HG03175 (cell line): Measurements from ENCODE around the gene STAG1.
"Not testable (repeated sequence)": the region's sequence is repeated elsewhere in the genome, so short reads cannot be mapped to it uniquely, and the experiment has no call there.

Experiments used
- ATAC-seq: cut with Tn5 transposase; IDR thresholded peaks from one replicate; pipeline ENCODE4 v1.9.1; 2021; ENCODE audit warnings: mild to moderate bottlenecking, moderate library complexity; ENCODE audit not compliant: unreplicated experiment

The STAG1 gene

DNA sequence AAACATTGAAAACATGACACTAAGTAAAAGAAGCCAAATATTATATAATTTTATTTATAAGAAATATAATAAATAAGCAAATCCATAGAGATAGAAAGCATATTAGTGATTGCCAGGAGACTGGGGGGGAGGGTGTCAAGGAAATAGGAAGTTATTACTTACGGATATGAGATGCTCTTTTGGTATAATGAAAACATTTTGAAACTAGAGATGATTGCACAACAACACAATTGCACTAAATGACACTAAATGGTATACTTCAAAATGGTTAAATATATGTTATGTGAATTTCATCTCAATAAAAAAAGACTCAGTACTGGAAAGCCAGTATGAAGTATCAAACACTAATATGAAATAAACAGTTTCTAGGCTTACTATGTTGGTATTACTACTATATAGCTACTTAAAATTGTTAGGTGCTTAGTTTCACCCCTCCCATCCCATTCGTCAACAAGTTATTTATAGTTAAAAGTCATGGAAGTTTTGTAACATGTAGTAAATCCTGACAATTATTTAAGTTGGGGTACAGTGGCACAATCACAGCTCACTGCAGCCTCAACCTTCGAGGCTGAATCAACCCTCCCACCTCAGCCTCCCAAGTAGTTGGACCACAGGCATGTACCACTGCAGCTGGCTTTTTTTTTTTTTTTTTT, 43.7 kb downstream of the STAG1 start:
- ATAC-seq: no peak

DNA sequence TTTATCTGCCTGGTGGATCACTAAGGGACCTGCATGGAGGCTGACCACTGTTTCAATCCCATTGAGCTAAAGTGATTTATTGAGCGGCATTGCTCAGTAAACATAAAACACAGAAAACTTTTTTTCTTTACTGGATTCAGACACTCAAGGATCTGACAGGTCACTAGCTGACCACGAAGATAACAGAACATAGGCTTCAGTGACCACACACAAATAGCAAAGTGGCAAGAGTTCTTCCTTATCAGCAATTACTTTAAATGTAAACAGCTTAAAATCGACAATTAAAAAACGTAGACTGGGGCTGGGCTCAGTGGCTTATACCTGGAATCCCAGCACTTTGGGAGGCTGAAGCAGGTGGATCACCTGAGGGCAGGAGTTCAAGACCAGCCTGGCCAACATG, 48.7 kb downstream of the STAG1 start:
- no peak for ATAC-seq

DNA sequence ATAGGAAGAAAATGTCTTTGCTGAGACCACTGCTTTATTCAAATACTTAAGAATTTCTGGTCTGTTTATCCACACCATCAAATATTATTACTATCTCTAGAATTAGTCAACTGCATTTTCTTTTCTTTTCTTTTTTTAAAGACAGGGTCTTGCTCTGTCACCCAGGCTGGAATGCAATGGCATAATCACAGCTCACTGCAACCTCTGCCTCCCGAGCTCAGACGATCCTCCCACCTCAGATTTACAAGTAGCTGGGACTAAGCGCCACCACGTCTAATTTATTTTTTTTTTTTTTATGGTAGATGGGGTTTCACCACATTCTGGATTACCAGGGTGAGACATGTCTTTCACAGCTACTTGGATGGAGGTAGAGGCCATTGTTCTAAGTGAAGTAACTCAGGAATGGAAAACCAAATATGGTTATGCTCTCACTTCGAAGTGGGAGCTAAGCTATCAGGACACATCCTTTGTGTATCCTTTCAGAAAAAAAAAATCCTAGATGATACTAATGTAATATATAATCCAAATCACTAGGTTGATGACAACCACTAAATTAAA, 52.8 kb downstream of the STAG1 start:
- ATAC-seq: no peak

DNA sequence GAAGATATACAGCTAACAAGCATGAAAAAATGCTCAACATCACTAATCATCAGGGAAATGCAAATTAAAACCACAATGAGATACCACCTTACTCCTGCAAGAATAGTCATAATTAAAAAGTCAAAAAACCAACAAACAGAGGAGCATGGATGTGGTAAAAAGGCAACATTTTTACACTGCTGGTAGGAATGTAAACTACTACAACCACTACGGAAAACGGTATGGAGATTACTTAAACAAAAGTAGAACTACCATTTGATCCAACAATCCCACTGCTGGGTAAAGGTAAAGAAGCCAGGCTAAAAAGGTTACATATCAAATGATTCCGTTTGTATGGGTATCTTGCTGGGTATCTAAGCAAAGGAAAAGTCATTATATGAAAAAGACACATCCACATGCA, 53.8 kb downstream of the STAG1 start:
- no peak for ATAC-seq

DNA sequence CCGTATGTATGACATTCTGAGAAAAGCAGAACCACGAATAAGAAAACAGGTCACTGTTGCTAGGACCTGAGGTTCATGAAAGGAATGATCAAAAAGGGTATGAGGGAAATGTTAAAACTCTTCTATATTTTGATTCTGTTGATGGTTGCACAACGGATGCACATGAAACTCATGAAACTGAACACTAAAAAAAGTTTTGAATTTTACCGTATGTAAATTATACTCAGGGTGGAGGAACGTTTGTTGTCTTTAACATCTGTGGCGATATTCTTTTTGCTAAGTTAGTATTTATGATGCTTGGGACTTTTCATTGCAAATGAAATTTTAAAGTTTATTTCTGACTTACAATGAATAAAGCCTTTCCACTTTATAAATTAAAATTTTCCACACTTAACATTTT, 55.4 kb downstream of the STAG1 start:
- no peak for ATAC-seq

DNA sequence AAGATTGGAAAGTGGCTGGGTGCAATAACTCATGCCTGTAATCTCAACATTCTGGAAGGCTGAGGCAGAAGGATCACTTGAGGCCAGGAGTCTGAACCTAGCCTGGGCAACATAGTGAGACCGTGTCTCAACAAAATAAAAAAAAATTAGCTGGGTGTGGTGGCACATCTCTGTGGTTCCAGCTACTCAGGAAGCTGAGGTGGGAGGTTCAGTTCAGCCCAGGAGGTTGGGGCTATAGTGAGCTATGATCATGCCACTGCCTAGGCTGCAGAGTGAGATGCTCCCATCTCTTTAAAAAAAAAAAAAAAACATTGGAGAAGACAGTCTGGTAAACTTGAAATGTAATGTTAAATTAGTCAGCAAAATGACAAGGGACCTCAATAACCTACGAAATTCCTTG, 57.9 kb downstream of the STAG1 start:
- ATAC-seq: no peak

DNA sequence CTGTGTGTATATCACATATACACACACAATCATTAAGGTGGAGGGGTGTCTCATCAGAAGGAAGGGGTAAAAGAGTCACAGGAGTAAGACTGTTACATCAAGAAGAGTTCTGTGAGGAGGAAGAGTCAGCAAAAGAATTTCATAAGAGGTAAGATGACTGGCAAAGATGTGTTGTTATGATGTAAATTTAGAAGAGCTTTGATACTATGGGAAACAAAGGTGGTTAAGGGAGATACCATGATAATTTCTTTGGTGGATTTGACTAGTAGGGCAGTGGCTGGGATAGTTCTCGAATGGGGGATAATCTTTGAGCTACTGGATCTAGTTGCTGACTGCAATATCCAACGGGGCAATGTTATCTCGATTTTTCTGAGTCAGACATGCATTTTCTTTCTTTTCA, 61.6 kb downstream of the STAG1 start:
- no peak for ATAC-seq

DNA sequence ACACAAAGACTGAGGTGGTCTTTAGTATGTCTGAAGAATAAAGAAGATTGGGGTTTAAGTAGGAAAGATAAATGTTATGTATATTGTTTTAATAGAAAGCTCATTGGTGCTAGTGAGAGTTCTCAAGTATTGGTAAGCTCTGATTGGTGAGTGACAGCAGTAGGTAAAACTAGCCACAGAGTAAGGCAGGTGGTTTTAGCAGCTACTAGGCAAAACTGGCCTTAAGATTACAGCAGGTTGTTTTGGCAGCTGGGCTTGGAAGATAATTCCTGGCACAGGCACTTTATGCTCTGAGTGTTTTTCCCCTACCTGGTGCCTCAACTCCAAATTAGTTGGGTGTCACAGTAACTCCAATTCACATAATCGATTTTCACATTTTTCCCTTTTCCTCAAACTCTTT, 66.3 kb downstream of the STAG1 start:
- ATAC-seq: no peak

DNA sequence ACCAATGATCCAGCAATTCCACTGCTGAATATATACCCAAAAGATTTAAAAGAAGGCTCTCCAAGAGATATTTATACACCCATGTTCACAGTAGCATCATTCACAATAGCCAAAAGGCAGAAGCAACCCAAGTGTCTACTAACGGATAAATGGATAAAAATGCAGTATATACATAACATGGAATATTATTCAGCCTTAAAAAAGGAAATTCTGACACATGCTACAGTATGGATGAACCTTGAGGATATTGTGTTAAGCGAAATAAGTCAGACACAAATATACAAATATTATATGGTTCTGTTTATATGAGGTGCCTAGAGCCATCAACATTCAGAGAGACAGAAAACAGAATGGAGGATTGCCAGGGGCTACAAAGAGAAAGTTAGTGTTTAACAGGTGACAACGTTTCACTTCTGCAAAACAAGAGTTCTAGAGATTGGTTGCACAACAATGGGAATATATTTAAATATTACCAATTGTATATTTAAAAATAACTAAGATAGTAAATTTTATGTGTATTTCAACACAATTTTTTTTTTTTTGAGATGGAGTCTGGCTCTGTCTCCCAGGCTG, 69.4 kb downstream of the STAG1 start:
- ATAC-seq: peak; percentile 58

DNA sequence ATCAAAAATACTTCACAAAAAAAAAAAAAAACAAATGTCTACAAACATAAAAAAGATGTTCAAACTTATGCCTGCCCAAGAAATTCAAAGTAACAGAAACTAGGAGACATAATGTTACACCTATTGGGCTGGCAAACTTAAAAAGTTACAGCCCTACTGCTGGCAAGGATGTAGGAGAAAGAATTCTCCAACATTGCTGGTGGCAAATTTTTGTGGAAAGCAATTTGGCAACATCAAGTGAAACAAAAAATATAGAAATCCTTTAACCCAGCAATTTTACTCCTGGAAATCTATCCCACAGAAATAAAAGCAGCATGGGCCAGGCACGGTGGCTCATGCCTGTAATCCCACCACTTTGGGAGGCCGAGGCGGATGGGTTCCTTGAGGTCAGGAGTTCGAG, 73.2 kb downstream of the STAG1 start:
- ATAC-seq: no peak

DNA sequence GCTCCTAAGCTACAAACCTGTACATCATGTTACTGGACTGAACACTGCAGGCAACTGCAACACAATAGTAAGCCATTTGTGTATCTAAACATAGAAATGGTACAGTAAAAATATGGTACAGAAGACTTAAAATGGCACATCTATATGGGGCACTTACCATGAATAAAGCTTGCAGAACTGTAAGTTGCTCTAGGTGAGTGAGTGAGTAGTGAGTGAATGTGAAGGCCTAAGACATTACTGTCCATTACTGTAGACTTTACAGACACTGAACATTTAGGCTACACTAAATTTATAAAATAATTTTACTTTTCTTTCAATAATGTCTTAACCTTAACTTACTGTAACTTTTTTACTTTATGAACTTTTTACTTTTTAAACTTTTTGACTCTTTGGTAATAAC, 76.2 kb downstream of the STAG1 start:
- no peak for ATAC-seq

DNA sequence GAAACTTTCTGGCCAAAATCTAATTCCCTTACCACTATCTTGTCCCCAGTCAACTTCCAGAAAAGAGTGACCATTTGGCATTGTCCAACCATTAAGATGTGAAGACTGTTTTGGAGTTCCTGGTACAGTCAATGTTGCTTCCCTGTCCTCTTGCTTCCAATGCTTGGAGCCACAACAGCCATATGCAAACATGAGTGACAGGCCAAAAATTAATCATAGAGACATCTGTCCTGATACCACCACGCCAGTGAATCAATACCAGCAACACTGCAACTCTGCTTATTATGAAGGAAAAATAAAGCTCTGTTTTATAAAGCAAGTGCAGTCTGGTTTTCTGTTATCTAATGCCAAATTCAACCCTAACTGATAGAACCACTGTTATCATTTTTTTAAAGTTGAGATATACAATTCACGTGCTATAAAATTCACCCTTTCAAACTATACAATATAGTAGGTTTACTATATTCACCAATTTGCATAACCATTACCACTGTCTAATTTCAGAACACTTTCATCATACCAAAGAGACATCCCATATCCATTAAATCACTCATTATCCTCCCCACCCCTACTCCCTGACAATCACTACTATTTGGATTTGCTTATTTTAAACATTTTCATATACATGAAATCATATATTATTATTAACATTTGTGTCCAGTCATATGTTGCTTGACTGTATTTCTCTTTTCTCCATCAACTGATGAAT, 76.9 kb downstream of the STAG1 start:
- ATAC-seq: no peak

DNA sequence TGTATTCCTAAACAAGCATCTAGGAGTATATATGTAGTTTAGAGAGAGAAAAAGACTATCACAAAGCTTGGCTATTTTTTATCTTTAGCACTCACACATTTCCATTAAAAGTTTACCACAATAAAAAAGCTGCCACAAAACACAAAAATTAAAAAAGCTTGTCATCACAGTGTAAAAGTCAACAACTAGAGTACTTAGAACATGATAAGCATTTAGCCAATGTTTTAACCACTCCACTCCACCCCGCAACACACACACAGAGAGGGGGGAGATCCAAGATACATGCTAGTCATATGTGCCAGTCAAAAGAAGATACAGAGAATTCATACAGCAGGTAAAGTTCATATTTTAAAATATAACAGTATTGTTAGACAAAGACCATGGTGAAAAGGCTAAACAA, 79.7 kb downstream of the STAG1 start:
- ATAC-seq: no peak

DNA sequence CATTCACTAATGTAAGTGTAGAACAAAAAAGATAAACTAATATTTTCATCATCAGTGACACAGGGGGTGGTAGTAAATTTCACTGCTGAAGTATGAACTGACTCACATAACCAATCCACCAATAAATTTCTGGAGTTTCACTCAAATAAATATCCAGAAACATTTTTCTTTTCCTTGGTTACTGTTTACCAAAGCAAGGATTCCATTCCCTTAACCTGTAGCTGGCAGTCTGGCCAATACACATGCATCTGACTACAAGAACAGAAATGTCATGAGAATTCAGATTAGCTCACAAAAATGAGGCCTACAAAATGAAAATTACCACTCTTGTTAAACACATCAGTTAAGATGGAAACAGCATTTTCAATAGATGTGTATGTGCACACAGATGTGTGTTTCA, 80.3 kb downstream of the STAG1 start:
- ATAC-seq: no peak

DNA sequence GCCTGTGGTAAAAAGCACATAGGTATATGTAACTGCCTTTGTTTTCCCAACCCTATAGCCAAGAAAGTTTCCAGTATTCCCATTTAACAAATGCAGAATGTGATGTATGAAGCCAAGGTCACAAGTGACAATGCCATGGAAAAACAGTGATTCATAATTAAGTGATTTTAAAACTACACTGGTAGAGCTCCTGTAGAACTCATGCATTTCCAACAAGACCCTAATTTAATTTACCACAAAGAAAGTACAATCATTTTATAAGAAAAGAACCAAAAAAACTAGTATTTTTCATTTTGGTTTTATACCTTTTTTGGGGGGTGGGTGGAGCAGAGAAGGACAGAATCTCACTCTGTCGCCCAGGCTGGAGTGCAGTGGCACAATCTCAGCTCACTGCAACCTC, 82.0 kb downstream of the STAG1 start:
- ATAC-seq: no peak

DNA sequence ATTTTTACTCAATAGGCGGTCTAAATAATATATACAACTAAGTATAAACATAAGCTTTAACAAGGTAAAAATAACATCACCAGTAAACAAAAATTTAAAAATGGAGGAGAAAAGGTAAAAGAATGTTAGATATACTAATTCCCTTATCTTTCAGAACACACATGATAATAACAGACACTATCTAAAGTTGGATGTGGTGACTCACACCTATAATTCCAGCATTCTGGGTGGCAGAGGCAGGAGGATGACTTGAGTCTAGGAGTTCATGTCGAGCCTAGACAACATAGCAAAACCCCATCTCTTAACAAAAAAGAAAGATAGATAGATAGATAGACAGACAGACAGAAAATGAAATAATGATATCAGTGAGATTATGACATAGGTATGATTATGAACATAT, 85.1 kb downstream of the STAG1 start:
- ATAC-seq: no peak

DNA sequence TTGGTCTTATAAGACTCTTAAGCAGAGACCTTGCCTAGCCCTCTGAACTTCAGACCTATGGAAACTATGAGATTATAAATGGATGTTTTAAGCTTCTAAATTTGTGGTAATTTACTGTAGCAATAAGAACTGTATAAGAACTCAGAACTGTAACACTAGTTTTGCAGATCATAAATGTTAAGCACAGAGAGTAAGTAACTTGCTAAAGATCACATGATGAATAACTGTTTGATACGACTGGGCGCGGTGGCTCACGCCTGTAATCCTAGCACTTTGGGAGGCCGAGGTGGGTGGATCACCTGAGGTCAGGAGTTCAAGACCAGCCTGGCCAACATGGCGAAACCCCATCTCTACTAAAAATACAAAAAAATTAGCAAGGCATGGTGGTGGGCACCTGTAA, 85.9 kb downstream of the STAG1 start:
- not testable (repeated sequence) for ATAC-seq

DNA sequence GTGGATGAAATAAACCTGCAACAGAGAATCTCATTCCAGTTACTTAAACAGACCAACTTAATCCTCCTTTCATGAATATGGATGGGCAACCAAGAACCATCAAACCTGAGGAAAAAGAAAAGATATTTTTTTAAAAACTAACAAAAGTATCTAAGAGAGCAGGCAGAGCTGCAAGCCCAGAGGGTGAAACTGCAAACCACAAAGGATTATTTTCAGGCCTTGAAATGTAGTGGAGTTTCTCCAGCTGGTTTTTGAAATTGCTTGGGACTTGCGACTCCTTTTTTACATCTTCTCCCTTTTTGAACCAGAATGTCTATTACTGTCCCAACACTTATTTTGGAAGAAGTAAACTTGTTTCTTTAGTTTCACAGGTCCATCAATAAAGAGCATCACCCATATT, 87.4 kb downstream of the STAG1 start:
- no peak for ATAC-seq

DNA sequence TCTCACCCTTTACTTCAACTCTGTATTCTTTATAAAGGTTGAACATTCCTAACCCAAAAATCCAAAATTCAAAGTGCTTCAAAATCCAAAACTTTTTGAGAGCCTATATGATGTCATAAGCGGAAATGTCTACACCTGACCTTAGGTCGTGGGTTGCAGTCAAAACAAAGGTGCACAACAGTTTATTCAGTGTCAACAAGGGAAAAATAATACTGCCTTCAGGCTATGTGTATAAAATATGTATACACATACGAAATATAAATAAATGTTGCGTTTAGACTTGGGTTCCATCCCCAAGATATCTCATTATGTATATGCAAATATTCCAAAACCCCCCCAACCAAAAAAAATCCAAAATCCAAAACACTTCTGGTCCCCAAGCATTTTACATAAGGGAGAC, 90.9 kb downstream of the STAG1 start:
- ATAC-seq: no peak

DNA sequence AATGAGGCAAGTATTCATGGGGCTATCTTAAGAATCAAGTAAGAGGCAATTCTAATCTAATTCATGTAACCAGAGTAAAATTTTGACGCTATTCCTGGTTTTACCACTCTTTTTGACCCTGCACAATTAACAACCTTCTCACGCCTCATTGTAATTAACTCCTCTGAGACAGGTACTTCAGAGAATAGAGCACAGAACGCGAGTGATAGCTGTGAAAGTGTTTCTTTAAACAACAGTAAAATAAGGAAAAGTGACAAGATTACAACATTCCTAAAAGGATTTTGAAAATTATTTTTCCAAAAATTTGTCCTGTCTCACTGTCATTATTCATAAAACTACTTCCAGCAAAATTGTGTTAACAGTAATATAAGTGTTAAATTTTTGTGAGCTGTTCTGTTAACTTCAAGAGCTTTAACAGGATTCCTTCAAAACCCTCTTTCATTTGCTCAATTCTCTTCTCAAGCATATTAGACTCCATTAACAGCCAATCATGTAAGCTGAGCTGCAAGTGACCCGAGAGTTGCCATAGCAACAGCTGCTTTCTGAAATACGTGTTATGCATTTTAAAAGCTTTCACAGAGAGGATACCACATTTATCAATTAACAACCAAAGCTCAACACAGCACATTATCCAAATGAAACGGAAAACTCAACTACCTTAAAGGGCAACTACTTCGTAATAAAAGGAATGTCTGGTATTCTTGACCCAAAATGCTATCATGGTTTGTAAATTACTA, 93.1 kb downstream of the STAG1 start:
- ATAC-seq: no peak

DNA sequence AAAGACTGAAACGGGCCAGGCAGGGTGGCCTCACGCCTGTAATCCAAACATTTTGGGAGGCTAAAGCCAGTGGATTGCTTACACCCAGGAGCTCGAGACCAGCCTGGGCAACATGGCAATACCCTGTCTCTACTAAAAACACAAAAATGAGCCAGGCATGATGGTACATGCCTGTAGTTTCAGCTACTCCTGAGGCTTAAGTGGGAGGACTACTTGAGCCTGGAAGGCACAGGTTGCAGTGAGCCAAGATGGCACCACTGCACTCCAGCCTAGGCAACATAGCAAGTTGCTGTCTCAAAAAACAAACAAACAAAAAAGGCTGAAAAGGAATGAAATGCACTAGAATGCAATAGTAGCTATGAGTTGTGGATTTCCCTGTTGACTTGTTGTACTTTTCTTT, 94.7 kb downstream of the STAG1 start:
- ATAC-seq: no peak

DNA sequence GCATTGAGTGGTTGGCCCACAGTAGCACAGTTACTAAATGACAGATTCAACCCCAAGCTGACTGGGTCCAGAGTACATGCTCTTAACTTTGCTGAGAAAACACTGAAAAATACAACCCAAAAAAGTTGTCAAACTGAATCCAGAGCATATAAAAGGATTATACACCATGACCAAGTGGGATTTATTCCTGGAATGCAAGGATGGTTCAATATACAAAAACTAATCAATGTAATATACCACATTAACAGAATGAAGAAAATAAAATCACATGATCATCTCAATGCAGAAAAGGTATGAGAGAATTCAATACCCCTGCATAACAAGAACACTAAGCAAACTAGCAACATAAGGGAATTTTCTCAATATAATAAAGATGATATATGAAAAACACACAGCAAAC, 98.5 kb downstream of the STAG1 start:
- ATAC-seq: no peak
